HepG2 (cell line): ENCODE data around the gene CSNK1G3. TPM values are rescaled to one million over a fixed set of nuclear protein-coding genes. Genes with fewer than 3 reads are reported as not detected.

Source experiments
- ATAC-seq: fragments of 200-7000 bp; cut with Tn5 transposase; 3 replicates; pipeline ENCODE4 v1.9.1; 2020; ENCODE audit warnings: mild to moderate bottlenecking, moderate library complexity
- BruUV-seq: library from RNA; stranded (reverse); fragments of 400-500 nt; replicated peaks from 2 replicates; lab custom pipeline; 2021; lab: Mats Ljungman, UMichigan
- CTCF ChIA-PET: fragments of 300-600 bp; formaldehyde crosslinking; extraction: SDS; loops from one replicate; lab custom pipeline; 2021; ENCODE audit warnings: low total read pairs, inconsistent platforms, low intra/inter-chr PET ratio; lab: Yijun Ruan, JAX
- POLR2A ChIA-PET: fragments of 350-600 bp; sonication (Branson Sonifier 250); formaldehyde crosslinking; loops from one replicate; lab custom pipeline; 2020; ENCODE audit warnings: antibody characterized with exemption, inconsistent platforms; lab: Yijun Ruan, JAX
- DNase-seq: peaks from one replicate; pipeline ENCODE4 v3.0.0-alpha.2; 2015; ENCODE audit warnings: low spot score
- FAIRE-seq: peaks from 3 replicates; lab custom pipeline; 2011; peaks lifted over from hg19 to GRCh38; lab: Jason Lieb, UNC
- H2AFZ ChIP-seq: one replicate; pipeline ENCODE4 v1.6.1; 2011; ENCODE audit warnings: low read length, inconsistent platforms
- H3K27ac ChIP-seq: fragments of 300-600 bp; 3 replicates; pipeline ENCODE4 v1.8.0; 2011; ENCODE audit warnings: mixed run types, mild to moderate bottlenecking, mixed read lengths, low read length, inconsistent platforms; ENCODE audit not compliant: insufficient read depth; ENCODE audit errors: extremely low read length
- H3K27me3 ChIP-seq, 2 experiments: fragments of 200-600 bp in 1 of 2; 2 replicates in 1 of 2; 3 replicates in 1 of 2; pipeline versions ENCODE4 v1.6.0 to v1.8.0; 2011; ENCODE audit warnings: low read length in 2 of 2, mild to moderate bottlenecking in 2 of 2, moderate library complexity in 2 of 2, inconsistent platforms in 1 of 2; ENCODE audit not compliant: insufficient read depth in 2 of 2, control insufficient read depth in 1 of 2
- H3K36me3 ChIP-seq, 2 experiments: fragments of 200-600 bp in 1 of 2; replicated peaks in 1 of 2; 2 replicates in 1 of 2; 3 replicates in 1 of 2; pipeline versions ENCODE4 v1.5.1 to v1.8.0; 2011; ENCODE audit warnings: low read length in 2 of 2, inconsistent platforms in 1 of 2; ENCODE audit not compliant: insufficient read depth in 2 of 2, control insufficient read depth in 1 of 2
- H3K4me1 ChIP-seq: 2 replicates; pipeline ENCODE4 v1.5.1; 2012; ENCODE audit warnings: low read length, inconsistent platforms; ENCODE audit not compliant: insufficient read depth
- H3K4me2 ChIP-seq: 2 replicates; pipeline ENCODE4 v1.6.0; 2011; ENCODE audit warnings: low read depth, low read length, inconsistent platforms
- H3K4me3 ChIP-seq, 3 experiments: fragments of 200-600 bp in 1 of 3; sonication (generic), shearing (Covaris generic) in 1 of 3; replicated peaks in 1 of 3; 2 replicates each; pipeline ENCODE4 v1.5.1; 2011 to 2016; ENCODE audit warnings: low read length in 3 of 3, inconsistent platforms in 2 of 3, low read depth in 2 of 3, mild to moderate bottlenecking in 2 of 3, control low read depth in 1 of 3, mixed read lengths in 1 of 3; ENCODE audit not compliant: insufficient read depth in 1 of 3
- H3K79me2 ChIP-seq: one replicate; pipeline ENCODE4 v1.6.1; 2011; ENCODE audit warnings: low read length, inconsistent platforms; ENCODE audit not compliant: insufficient read depth
- H3K9ac ChIP-seq: 2 replicates; pipeline ENCODE4 v1.6.0; 2011; ENCODE audit warnings: mild to moderate bottlenecking, low read depth, low read length, inconsistent platforms; ENCODE audit not compliant: insufficient read depth
- H3K9me3 ChIP-seq: 2 replicates; pipeline ENCODE4 v1.5.1; 2012; ENCODE audit warnings: mild to moderate bottlenecking, low read length
- H4K20me1 ChIP-seq: 2 replicates; pipeline ENCODE4 v1.6.0; 2011; ENCODE audit warnings: inconsistent platforms, mild to moderate bottlenecking, low read length, moderate library complexity; ENCODE audit not compliant: insufficient read depth
- CSRNP1 ChIP-seq: sonication (generic); formaldehyde crosslinking; IDR thresholded peaks from 2 replicates; pipeline ENCODE4 v1.8.1; 2023; ENCODE audit warnings: mild to moderate bottlenecking, missing genetic modification reagents
- KMT2B ChIP-seq: IDR thresholded peaks from 2 replicates; pipeline ENCODE4 v1.6.1; 2016; ENCODE audit warnings: missing genetic modification reagents, missing compliant biosample characterization
- MXI1 ChIP-seq: IDR thresholded peaks from 3 replicates; pipeline ENCODE4 v1.6.1; 2012; ENCODE audit warnings: low read depth, low read length, inconsistent platforms, borderline replicate concordance
- ZBTB49 ChIP-seq: sonication (generic); formaldehyde crosslinking; IDR thresholded peaks from 2 replicates; pipeline ENCODE4 v1.4.0; 2020; ENCODE audit warnings: missing genetic modification reagents, borderline replicate concordance
- ZNF441 ChIP-seq: sonication (generic); formaldehyde crosslinking; IDR thresholded peaks from 2 replicates; pipeline ENCODE4 v1.7.0; 2021; ENCODE audit warnings: missing genetic modification reagents, borderline replicate concordance
- ZNF549 ChIP-seq: sonication (generic); formaldehyde crosslinking; IDR thresholded peaks from 2 replicates; pipeline ENCODE4 v1.5.0; 2020; ENCODE audit warnings: missing genetic modification reagents
- ZNF607 ChIP-seq: sonication (generic); formaldehyde crosslinking; IDR thresholded peaks from 2 replicates; pipeline ENCODE4 v1.5.1; 2020; ENCODE audit warnings: missing genetic modification reagents, mild to moderate bottlenecking, borderline replicate concordance
- ZNF713 ChIP-seq: sonication (generic); formaldehyde crosslinking; IDR thresholded peaks from 2 replicates; pipeline ENCODE4 v1.4.0; 2020; ENCODE audit warnings: mild to moderate bottlenecking, missing genetic modification reagents
- WGBS: methylation state at CpG from one replicate; pipeline ENCODE4 v1.1.6; 2017; ENCODE audit warnings: low lambda C conversion rate; 5-methylcytosine and 5-hydroxymethylcytosine counted together
- in situ Hi-C: cut with HindIII; loops from 2 replicates; pipeline ENCODE4 v1.10.0; 2017; ENCODE audit warnings: low pct_unique_long_range_greater_than_20kb; ENCODE audit not compliant: extremely low pct_ligation_motif_present
- intact Hi-C: fragments of 100-400 bp; cut with micrococcal nuclease; formaldehyde crosslinking; loops from one replicate; pipeline ENCODE4 v1.10.0; 2022; ENCODE audit not compliant: unreplicated experiment
- polyA plus RNA-seq, 8 experiments: library from polyadenylated mRNA; depleted of rRNA in 3 of 8; stranded (reverse) in 7 of 8; unstranded in 1 of 8; fragments of >200 nt; fragmentation: Illumina TruSeq in 4 of 8; extraction: Trizol in 4 of 8; gene quantifications; 2 replicates each; pipeline versions ENCODE4 v1.2.1 to v1.2.3, GENCODE V29; 2011 to 2016; ENCODE audit warnings: low read depth in 4 of 8, missing spikeins in 1 of 8, mixed read lengths in 1 of 8; ENCODE audit not compliant: insufficient read depth in 1 of 8
- total RNA-seq, 5 experiments: library from RNA; depleted of rRNA; stranded (reverse); fragments of >200 nt; fragmentation: Illumina TruSeq; extraction: Trizol; gene quantifications; 2 replicates each; pipeline ENCODE4 v1.2.3, GENCODE V29; 2016; ENCODE audit warnings: low read depth in 1 of 5

The CSNK1G3 gene
- total and polyA plus RNA-seq, 2 of the 13 experiments (the other 11 are each of a cell fraction or from before 2014, with no cell fraction given) = 11.3 to 31.5 TPM

DNA sequence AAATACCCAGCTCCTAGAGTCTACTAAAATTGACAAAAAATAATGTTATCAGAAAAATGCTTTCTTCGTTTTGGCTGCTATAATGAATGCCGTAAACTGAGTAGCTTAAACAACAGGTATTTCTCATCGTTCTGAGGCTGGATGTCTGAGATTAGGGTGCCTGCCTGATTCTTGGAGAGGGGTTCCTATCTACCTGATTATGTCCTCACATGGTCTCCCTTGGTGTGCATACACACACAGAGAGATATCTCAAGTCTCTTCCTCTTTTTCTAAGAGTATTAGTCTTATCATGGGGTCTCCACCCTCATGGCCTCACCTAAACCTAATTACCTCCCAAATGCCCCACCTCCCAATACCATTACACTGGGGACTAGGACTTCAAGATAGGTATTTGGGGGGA, 40.6 kb upstream of the CSNK1G3 start:
- in situ Hi-C loops (no loop called here), intact Hi-C loops (no loop called here)
- ChIA-PET POLR2A (no interaction called here), CTCF (no interaction called here)
- H3K4me1 ChIP-seq = no peaks in the 10 kb centered on the region
- H2AFZ ChIP-seq = no peak overlapping the region
- FAIRE-seq (no peak), ATAC-seq (no peak), DNase-seq (no peak)
- BruUV-seq = no TSS peak
- no peak overlapping the region for H3K4me2 ChIP-seq
- H3K36me3 ChIP-seq = no peaks in the 10 kb centered on the region
- no peaks in the 10 kb centered on the region for H4K20me1 ChIP-seq
- no peak overlapping the region for H3K27ac ChIP-seq
- H3K9ac ChIP-seq = no peak overlapping the region
- H3K79me2 ChIP-seq = no peaks in the 10 kb centered on the region
- H3K9me3 ChIP-seq = no peaks in the 10 kb centered on the region
- no peak overlapping the region for H3K4me3 ChIP-seq
- H3K27me3 ChIP-seq = no peaks in the 10 kb centered on the region
- TF ChIP-seq ZBTB49 (CRISPR knock-in tag) (no peak), KMT2B (CRISPR knock-in tag) (no peak), MXI1 (no peak)
- 42% methylated on average over 3 of the region's 3 CpGs for WGBS

DNA sequence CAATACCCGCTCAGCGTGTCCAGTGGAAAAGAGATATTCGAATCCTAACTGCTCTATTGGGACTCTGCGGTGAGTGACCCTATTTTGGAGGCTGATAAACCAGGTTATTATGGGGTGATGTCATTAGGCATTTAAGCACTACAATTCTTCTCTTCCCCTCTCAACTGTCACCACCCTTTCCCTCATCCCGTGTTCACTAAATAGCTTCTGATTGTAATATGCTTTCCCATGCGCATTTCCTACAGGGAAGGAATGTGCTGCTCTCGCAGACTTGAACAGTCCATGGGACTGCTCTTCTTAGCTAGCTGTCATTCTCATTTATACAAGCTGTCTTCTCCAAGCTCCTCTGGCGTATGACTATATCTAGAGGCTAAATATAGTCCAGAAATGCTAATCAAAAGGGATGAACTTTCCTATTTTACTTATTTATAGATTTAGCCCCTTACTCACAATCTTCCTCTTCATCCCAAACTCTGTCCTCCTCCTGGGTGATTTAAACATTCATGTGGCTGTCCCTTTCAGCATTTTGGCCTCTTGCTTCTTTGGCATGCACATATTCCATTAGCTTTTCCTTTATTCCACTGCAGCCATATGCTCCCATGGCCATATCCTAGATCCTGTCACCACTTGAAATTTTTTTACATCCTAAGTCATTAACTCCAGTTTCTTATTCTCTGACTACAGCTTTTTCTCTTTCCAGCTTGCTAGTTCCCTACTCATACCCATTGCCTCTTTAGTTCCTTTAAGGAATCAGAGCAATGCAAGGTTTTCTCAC, 39.6 kb upstream of the CSNK1G3 start:
- no peak for ATAC-seq
- no peak overlapping the region for H3K4me2 ChIP-seq
- ChIA-PET CTCF (no interaction called here), POLR2A (no interaction called here)
- 35% methylated on average over 8 of the region's 8 CpGs for WGBS
- FAIRE-seq = no peak
- no TSS peak for BruUV-seq
- no peak for DNase-seq
- intact Hi-C loops (no loop called here), in situ Hi-C loops (no loop called here)
- H2AFZ ChIP-seq = no peak overlapping the region
- no peak overlapping the region for H3K9ac ChIP-seq
- H3K27me3 ChIP-seq = no peaks in the 10 kb centered on the region
- H3K9me3 ChIP-seq = no peaks in the 10 kb centered on the region
- no peak for TF ChIP-seq ZNF441 (CRISPR knock-in tag)
- no peak for TF ChIP-seq ZNF607
- TF ChIP-seq CSRNP1 = no peak
- TF ChIP-seq ZNF549 (CRISPR knock-in tag) = no peak
- TF ChIP-seq ZNF713 (CRISPR knock-in tag) = no peak
- H3K4me3 ChIP-seq = no peak overlapping the region
- H3K4me1 ChIP-seq = no peaks in the 10 kb centered on the region
- H4K20me1 ChIP-seq = no peaks in the 10 kb centered on the region
- no peak overlapping the region for H3K27ac ChIP-seq
- no peaks in the 10 kb centered on the region for H3K36me3 ChIP-seq
- no peaks in the 10 kb centered on the region for H3K79me2 ChIP-seq
